Measurements from ENCODE around the gene IFT43. TPM values are rescaled to one million over a fixed set of nuclear protein-coding genes. Genes with fewer than 3 reads are reported as not detected.

Gene IFT43
- total and polyA plus RNA-seq, 9 of the 15 experiments (the other 6 are each of a cell fraction or from before 2014, with no cell fraction given), result 4.9 to 12.8 (median 8.0) TPM

DNA sequence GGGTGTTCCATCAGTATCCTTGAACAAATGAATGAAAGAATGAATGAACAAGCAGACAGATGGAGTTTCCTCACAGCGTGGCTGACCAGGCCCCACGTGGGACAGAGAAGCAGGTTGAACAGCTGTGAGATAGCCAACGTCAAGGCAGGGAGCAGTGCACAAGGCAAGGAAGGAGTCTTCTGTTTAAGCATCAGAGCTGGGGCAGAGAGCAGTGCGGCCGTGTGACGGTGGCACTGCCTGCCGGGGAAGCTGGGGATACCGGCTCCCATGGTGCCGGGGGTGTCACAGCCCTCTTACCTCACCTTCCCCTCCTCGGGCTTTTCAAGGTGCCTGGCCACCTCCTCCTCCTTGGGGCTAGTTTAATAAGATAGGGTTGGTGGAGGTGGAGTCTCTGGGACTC lies 92.9 kb downstream of the IFT43 start (continued):
- TF ChIP-seq, protein P1, sequence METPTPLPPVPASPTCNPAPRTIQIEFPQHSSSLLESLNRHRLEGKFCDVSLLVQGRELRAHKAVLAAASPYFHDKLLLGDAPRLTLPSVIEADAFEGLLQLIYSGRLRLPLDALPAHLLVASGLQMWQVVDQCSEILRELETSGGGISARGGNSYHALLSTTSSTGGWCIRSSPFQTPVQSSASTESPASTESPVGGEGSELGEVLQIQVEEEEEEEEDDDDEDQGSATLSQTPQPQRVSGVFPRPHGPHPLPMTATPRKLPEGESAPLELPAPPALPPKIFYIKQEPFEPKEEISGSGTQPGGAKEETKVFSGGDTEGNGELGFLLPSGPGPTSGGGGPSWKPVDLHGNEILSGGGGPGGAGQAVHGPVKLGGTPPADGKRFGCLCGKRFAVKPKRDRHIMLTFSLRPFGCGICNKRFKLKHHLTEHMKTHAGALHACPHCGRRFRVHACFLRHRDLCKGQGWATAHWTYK (CRISPR knock-in tag; IDR thresholded peaks at IDR 0.05), result no peak
- TF ChIP-seq ZFX (CRISPR knock-in tag; IDR thresholded peaks at IDR 0.05), result no peak

DNA sequence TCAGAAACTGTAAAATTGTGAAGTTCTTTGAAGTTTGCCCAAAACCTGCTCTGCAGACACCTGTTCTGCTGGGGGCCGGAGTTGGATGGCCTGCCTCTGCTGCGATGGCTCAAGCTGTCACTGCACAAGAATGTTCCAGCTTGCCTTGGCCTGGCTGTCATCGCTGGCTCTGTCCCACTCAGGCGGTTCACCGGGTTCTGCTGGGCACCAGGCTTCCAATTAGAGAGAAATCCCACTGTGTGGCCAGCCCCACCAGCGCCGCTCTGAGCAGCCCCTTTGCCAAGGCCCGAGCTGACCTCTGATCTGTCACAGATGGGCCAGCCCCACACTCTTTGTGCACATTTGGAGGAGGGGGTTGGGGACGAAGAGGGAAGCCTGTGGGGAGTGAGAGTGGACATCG lies 94.5 kb downstream of the IFT43 start:
- Histone ChIP-seq H3K4me3 (no peak overlapping the region), H3K4me1 (replicated peaks in 1 of 2; ENCODE audit: control insufficient read depth in 2 of 2, insufficient read depth in 2 of 2, low read length in 2 of 2) (no peaks in the 10 kb centered on the region; a peak in 1 of 5 replicates), H3K36me3 (ENCODE audit: control insufficient read depth, insufficient read depth, low read length) (no peaks in the 10 kb centered on the region), H3K9me3 (replicated peaks; ENCODE audit: control insufficient read depth, insufficient read depth, low read depth, low read length) (no peaks in the 10 kb centered on the region), H3K9ac (ENCODE audit: insufficient read depth in 1 of 2, low read depth in 2 of 2, low read length in 2 of 2) (no peak overlapping the region), H3K27ac (ENCODE audit: extremely low read depth, low read depth, low read length) (no peak overlapping the region), H4K20me1 (replicated peaks; ENCODE audit: control insufficient read depth, insufficient read depth, low read length) (peaks cover 4% of the 10 kb centered on the region; the same call in 1 of the 2 replicates), H3K79me2 (ENCODE audit: control insufficient read depth, insufficient read depth, low read length) (no peaks in the 10 kb centered on the region), H3K9me1 (ENCODE audit: control insufficient read depth, insufficient read depth, low read length) (no peaks in the 10 kb centered on the region), H3K27me3 (ENCODE audit: control insufficient read depth in 2 of 2, insufficient read depth in 2 of 2, low read length in 2 of 2) (peaks cover 22 to 54% of the 10 kb centered on the region in 2 experiments), H3K4me2 (ENCODE audit: insufficient read depth, low read length) (no peak overlapping the region), H2AFZ (ENCODE audit: low read depth, low read length) (no peak overlapping the region)
- no peak for DNase-seq (ENCODE audit: extremely low read depth in 1 of 4, low spot score in 3 of 4)
- in situ Hi-C loops (cut with MboI), result no loop called here
- intact Hi-C loops (cut with micrococcal nuclease), result no loop called here
- ChIA-PET POLR2A (no interaction called here), CTCF (ENCODE audit: low intra/inter-chr PET ratio) (no interaction called here)
- WGBS (ENCODE audit: insufficient coverage, low coverage, missing lambda C conversion rate), result 14% methylated on average over 8 of the region's 10 CpGs
- FAIRE-seq, result no peak
- no peak for ATAC-seq
- BruUV-seq (replicated peaks), result no TSS peak
- TF ChIP-seq RFX5 (IDR thresholded peaks at IDR 0.05; ENCODE audit: low read depth, low read length) (no peak), PYGO2 (tag; IDR thresholded peaks at IDR 0.05) (no peak), KLF16 (IDR thresholded peaks at IDR 0.05) (no peak), ZNF696 (CRISPR knock-in tag; conservative IDR thresholded peaks at IDR 0.05) (no peak), ZNF239 (CRISPR knock-in tag; IDR thresholded peaks at IDR 0.05) (no peak), PCBP2 (IDR thresholded peaks at IDR 0.05; ENCODE audit: low read depth, low read length, poor library complexity, severe bottlenecking) (no peak), CTBP1 (IDR thresholded peaks at IDR 0.05; ENCODE audit: borderline replicate concordance) (no peak), DIDO1 (tag; IDR thresholded peaks at IDR 0.05; ENCODE audit: low read depth) (no peak), FOXJ2 (tag; IDR thresholded peaks at IDR 0.05) (no peak), ELF4 (CRISPR knock-in tag; IDR thresholded peaks at IDR 0.05) (no peak), BRCA1 (IDR thresholded peaks at IDR 0.05) (no peak), BRCA1 (CRISPR knock-in tag; IDR thresholded peaks at IDR 0.05) (no peak), DNMT1 (IDR thresholded peaks at IDR 0.05) (no peak)
- TF ChIP-seq, protein P2, sequence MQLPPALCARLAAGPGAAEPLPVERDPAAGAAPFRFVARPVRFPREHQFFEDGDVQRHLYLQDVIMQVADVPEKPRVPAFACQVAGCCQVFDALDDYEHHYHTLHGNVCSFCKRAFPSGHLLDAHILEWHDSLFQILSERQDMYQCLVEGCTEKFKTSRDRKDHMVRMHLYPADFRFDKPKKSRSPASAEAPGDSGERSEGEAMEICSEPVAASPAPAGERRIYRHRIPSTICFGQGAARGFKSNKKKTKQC (CRISPR knock-in tag; IDR thresholded peaks at IDR 0.05), result no peak
- TF ChIP-seq, protein P3, sequence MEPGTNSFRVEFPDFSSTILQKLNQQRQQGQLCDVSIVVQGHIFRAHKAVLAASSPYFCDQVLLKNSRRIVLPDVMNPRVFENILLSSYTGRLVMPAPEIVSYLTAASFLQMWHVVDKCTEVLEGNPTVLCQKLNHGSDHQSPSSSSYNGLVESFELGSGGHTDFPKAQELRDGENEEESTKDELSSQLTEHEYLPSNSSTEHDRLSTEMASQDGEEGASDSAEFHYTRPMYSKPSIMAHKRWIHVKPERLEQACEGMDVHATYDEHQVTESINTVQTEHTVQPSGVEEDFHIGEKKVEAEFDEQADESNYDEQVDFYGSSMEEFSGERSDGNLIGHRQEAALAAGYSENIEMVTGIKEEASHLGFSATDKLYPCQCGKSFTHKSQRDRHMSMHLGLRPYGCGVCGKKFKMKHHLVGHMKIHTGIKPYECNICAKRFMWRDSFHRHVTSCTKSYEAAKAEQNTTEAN (CRISPR knock-in tag; IDR thresholded peaks at IDR 0.05), result no peak
- TF ChIP-seq, protein P4, sequence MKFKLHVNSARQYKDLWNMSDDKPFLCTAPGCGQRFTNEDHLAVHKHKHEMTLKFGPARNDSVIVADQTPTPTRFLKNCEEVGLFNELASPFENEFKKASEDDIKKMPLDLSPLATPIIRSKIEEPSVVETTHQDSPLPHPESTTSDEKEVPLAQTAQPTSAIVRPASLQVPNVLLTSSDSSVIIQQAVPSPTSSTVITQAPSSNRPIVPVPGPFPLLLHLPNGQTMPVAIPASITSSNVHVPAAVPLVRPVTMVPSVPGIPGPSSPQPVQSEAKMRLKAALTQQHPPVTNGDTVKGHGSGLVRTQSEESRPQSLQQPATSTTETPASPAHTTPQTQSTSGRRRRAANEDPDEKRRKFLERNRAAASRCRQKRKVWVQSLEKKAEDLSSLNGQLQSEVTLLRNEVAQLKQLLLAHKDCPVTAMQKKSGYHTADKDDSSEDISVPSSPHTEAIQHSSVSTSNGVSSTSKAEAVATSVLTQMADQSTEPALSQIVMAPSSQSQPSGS (CRISPR knock-in tag; IDR thresholded peaks at IDR 0.05), result no peak

All from K562 (cell line).